Omental fat pad (tissue), 4 donors: ENCODE data around the gene GFPT2. TPM values are rescaled to one million over a fixed set of nuclear protein-coding genes. Genes with fewer than 3 reads are reported as not detected.

ENCODE experiments used
- ATAC-seq: fragments of 150-250 bp; one replicate; pipeline ENCODE4 v1.9.1; 2016; ENCODE audit warnings: mild to moderate bottlenecking, moderate library complexity; ENCODE audit not compliant: low FRiP score
- DNase-seq: peaks from one replicate; pipeline ENCODE4 v3.0.0-alpha.2; 2019; ENCODE audit warnings: low spot score
- total RNA-seq, 4 donors: library from RNA; depleted of rRNA; stranded (reverse); fragments of >200 nt; gene quantifications; one replicate each; pipeline ENCODE4 v1.1.0, GENCODE V29; 2016
- TF ChIP-seq, protein P1 (sequence below), 3 donors: fragments of 450-650 bp; IDR thresholded peaks; one replicate each; pipeline ENCODE4 v1.5.1; 2016 to 2017; ENCODE audit warnings: antibody characterized with exemption in 3 of 3, mild to moderate bottlenecking in 3 of 3, moderate library complexity in 2 of 3

GFPT2 gene
- total RNA-seq, 4 donors from 2014 or later: 42.3 to 553 (median 270) TPM

- ATAC-seq: no peak
- TF ChIP-seq, protein P1, sequence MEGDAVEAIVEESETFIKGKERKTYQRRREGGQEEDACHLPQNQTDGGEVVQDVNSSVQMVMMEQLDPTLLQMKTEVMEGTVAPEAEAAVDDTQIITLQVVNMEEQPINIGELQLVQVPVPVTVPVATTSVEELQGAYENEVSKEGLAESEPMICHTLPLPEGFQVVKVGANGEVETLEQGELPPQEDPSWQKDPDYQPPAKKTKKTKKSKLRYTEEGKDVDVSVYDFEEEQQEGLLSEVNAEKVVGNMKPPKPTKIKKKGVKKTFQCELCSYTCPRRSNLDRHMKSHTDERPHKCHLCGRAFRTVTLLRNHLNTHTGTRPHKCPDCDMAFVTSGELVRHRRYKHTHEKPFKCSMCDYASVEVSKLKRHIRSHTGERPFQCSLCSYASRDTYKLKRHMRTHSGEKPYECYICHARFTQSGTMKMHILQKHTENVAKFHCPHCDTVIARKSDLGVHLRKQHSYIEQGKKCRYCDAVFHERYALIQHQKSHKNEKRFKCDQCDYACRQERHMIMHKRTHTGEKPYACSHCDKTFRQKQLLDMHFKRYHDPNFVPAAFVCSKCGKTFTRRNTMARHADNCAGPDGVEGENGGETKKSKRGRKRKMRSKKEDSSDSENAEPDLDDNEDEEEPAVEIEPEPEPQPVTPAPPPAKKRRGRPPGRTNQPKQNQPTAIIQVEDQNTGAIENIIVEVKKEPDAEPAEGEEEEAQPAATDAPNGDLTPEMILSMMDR (IDR thresholded peaks at IDR 0.05): no peak
- DNase-seq: no peak
Observed at GRCh38 chr5:180289433-180289832, 63.7 kb downstream of the GFPT2 start.

DNA sequence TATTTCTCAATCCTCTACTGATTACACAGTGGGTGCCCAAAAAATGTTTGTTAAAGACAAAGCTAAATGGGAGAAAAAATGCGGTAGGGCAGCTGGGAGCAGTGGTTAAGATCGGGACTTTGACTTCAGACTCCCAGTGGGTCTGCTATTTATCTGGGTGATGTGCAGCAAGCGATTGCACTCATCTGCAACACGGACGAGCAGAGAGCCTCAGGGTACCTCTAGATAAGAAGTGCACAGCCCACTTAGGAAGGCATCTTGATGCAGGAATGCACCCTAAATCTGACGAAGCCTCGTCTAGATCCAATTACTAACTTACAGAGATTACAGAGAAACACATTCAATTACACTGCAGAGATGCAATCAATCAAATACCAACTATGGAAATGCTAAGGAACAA is 65.3 kb downstream of the GFPT2 start:
- DNase-seq (no peak), ATAC-seq (no peak)
- TF ChIP-seq, protein P1 (IDR thresholded peaks at IDR 0.05): no peak

DNA sequence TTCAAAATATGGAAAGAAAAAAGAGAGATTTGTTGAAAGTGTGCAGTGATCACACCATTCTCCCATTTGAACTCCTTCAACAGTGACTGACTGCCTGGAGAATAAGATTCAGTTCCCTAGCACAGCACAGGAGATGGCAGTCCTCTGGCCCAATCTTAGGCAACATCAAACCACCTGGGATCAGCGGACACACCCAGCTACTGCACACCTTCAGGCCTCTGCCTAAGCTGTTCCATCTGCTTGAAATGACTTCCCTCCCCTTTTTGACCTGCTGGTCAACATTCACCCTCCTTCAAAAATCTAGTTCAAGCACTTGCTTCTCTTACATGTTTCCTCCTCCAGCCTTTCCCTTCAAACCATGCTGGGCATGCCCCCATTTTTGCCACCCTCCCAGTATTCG is 65.7 kb downstream of the GFPT2 start:
- TF ChIP-seq, protein P1 (IDR thresholded peaks at IDR 0.05): no peak
- no peak for ATAC-seq

GRCh38 chr5:180284149-180284548 is 69.0 kb downstream of the GFPT2 start:
- DNase-seq (no peak), ATAC-seq (no peak)
- TF ChIP-seq, protein P1 (IDR thresholded peaks at IDR 0.05): no peak

More for the DNA sequence above, 65.7 kb downstream of the GFPT2 start:
- DNase-seq: no peak

GRCh38 chr5:180283026-180283615 is 70.0 kb downstream of the GFPT2 start:
- TF ChIP-seq, protein P1 (IDR thresholded peaks at IDR 0.05): no peak

DNA sequence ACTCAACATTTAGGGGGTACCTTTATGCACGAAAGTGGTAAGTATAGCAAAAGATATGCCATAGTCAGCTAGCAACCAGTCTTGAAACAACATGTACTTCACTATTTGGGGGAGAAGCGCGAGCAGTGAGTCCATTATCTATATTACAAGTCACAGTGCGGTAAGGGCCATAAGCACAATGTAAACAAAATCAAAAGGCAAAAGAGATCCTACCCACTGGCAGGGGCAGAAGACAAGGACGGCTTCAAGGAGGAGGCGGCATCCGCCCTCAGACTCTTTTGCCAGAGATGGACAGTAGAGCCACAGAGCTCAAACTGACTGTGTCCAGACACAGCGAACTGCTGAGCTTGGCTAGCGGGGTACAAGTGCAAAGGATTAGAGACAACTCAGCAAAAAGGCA is 70.9 kb downstream of the GFPT2 start:
- TF ChIP-seq, protein P1 (IDR thresholded peaks at IDR 0.05): no peak
- ATAC-seq: no peak
- DNase-seq: no peak

More at GRCh38 chr5:180283026-180283615, 70.0 kb downstream of the GFPT2 start:
- DNase-seq (no peak), ATAC-seq (no peak)

DNA sequence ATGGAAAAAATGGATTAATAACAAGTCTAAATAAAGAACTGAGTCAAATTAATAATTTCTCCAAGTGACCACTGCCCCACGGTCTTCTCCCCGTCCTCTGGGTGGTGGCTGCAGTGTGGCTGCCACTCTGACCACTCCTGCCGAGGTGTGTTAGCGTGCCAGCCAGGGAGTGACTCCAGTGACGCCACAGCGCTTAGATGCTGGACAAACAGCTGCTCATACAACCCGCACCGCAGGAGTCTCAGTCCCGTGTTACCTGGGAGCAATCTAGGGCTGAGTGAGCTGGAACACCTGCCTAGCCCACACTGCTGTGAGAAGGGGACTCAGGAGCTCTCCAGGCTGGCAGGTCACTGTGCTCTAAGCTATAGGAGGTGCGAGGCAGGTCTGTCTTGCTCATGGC is 71.4 kb downstream of the GFPT2 start:
- TF ChIP-seq, protein P1 (IDR thresholded peaks at IDR 0.05): no peak
- DNase-seq (no peak), ATAC-seq (no peak)
